MG63 (cell line): ENCODE measurements around the gene CCDC39. TPM values are rescaled to one million over a fixed set of nuclear protein-coding genes. Genes with fewer than 3 reads are reported as not detected.
A peak's percentile ranks its signal among the peaks of the same experiment; 100 is the strongest.
"Not testable (repeated sequence)": the region's sequence is repeated elsewhere in the genome, so short reads cannot be mapped to it uniquely, and the experiment has no call there.

Source experiments
- DNase-seq: peaks from one replicate; pipeline ENCODE4 v3.0.0-alpha.2; 2020
- H3K27me3 ChIP-seq: fragments of 250-450 bp; sonication (Bioruptor Pico); 2 replicates; pipeline ENCODE4 v1.5.1; 2020; ENCODE audit warnings: mild to moderate bottlenecking, moderate library complexity
- H3K36me3 ChIP-seq: fragments of 250-450 bp; sonication (Bioruptor Pico); 2 replicates; pipeline ENCODE4 v1.5.1; 2020; ENCODE audit warnings: mild to moderate bottlenecking, moderate library complexity
- H3K4me3 ChIP-seq: fragments of 250-450 bp; sonication (Bioruptor Pico); 2 replicates; pipeline ENCODE4 v1.5.1; 2020; ENCODE audit warnings: mild to moderate bottlenecking, moderate library complexity
- H3K9me3 ChIP-seq: fragments of 250-450 bp; sonication (Bioruptor Pico); 2 replicates; pipeline ENCODE4 v1.5.1; 2020; ENCODE audit warnings: mild to moderate bottlenecking, moderate library complexity
- total RNA-seq: library from RNA; depleted of rRNA; stranded (reverse); fragments of >200 nt; shearing (Covaris generic); gene quantifications from 2 replicates; pipeline ENCODE4 v1.2.3, GENCODE V29; 2014; ENCODE audit warnings: low replicate concordance

CCDC39 gene
- total RNA-seq, 1 experiment from 2014 or later: not detected

- no peak overlapping the region for H3K4me3 ChIP-seq
- no peak for DNase-seq
- no peaks in the 10 kb centered on the region for H3K9me3 ChIP-seq
- peaks cover 14% of the 10 kb centered on the region for H3K27me3 ChIP-seq
- no peaks in the 10 kb centered on the region for H3K36me3 ChIP-seq
Observed at GRCh38 chr3:180646187-180646790, 33.0 kb downstream of the CCDC39 start.

GRCh38 chr3:180640987-180641386 lies 38.3 kb downstream of the CCDC39 start:
- H3K36me3 ChIP-seq: no peaks in the 10 kb centered on the region

GRCh38 chr3:180633722-180634121 lies 45.6 kb downstream of the CCDC39 start:
- H3K4me3 ChIP-seq: no peak overlapping the region
- H3K27me3 ChIP-seq: peaks cover 7% of the 10 kb centered on the region
- H3K9me3 ChIP-seq: no peaks in the 10 kb centered on the region
- no peak for DNase-seq
- H3K36me3 ChIP-seq: no peaks in the 10 kb centered on the region

More at GRCh38 chr3:180640987-180641386, 38.3 kb downstream of the CCDC39 start:
- Histone ChIP-seq H3K4me3 (no peak overlapping the region), H3K27me3 (peaks cover 11% of the 10 kb centered on the region), H3K9me3 (no peaks in the 10 kb centered on the region)
- no peak for DNase-seq

- DNase-seq: no peak
- no peaks in the 10 kb centered on the region for H3K27me3 ChIP-seq
Observed at GRCh38 chr3:180631317-180631716, 48.0 kb downstream of the CCDC39 start.

GRCh38 chr3:180630371-180630770 lies 48.9 kb downstream of the CCDC39 start:
- Histone ChIP-seq H3K36me3 (no peaks in the 10 kb centered on the region), H3K4me3 (no peak overlapping the region), H3K27me3 (no peaks in the 10 kb centered on the region), H3K9me3 (no peaks in the 10 kb centered on the region)
- DNase-seq: no peak

More at GRCh38 chr3:180631317-180631716, 48.0 kb downstream of the CCDC39 start:
- no peaks in the 10 kb centered on the region for H3K9me3 ChIP-seq
- no peak overlapping the region for H3K4me3 ChIP-seq
- H3K36me3 ChIP-seq: no peaks in the 10 kb centered on the region

GRCh38 chr3:180626844-180627243 lies 52.4 kb downstream of the CCDC39 start:
- H3K27me3 ChIP-seq: no peaks in the 10 kb centered on the region
- no peak for DNase-seq
- no peaks in the 10 kb centered on the region for H3K36me3 ChIP-seq
- H3K9me3 ChIP-seq: no peaks in the 10 kb centered on the region; the same call in 1 of the 2 replicates
- H3K4me3 ChIP-seq: no peak overlapping the region

GRCh38 chr3:180624714-180625113 lies 54.6 kb downstream of the CCDC39 start:
- no peaks in the 10 kb centered on the region for H3K36me3 ChIP-seq
- H3K27me3 ChIP-seq: no peaks in the 10 kb centered on the region
- H3K4me3 ChIP-seq: no peak overlapping the region
- no peak for DNase-seq
- H3K9me3 ChIP-seq: no peaks in the 10 kb centered on the region; the same call in 1 of the 2 replicates

GRCh38 chr3:180619723-180620122 lies 59.6 kb downstream of the CCDC39 start:
- H3K4me3 ChIP-seq: no peak overlapping the region
- no peaks in the 10 kb centered on the region; the same call in 1 of the 2 replicates for H3K36me3 ChIP-seq
- no peaks in the 10 kb centered on the region; the same call in 1 of the 2 replicates for H3K9me3 ChIP-seq
- no peaks in the 10 kb centered on the region for H3K27me3 ChIP-seq
- no peak for DNase-seq

- DNase-seq, H3K4me3 ChIP-seq, H3K9me3 ChIP-seq, H3K36me3 ChIP-seq, H3K27me3 ChIP-seq: not testable (repeated sequence)
Observed at GRCh38 chr3:180618563-180618962, 60.7 kb downstream of the CCDC39 start.

GRCh38 chr3:180617049-180617448 lies 62.2 kb downstream of the CCDC39 start:
- Histone ChIP-seq H3K36me3 (peaks cover 16% of the 10 kb centered on the region), H3K27me3 (no peaks in the 10 kb centered on the region), H3K9me3 (no peaks in the 10 kb centered on the region), H3K4me3 (no peak overlapping the region)
- no peak for DNase-seq

- DNase-seq: no peak
- Histone ChIP-seq H3K9me3 (no peaks in the 10 kb centered on the region), H3K27me3 (no peaks in the 10 kb centered on the region), H3K36me3 (peaks cover 27% of the 10 kb centered on the region), H3K4me3 (no peak overlapping the region)
Observed at GRCh38 chr3:180615954-180616353, 63.3 kb downstream of the CCDC39 start.

- H3K4me3 ChIP-seq: no peak overlapping the region
- no peak for DNase-seq
- H3K36me3 ChIP-seq: peaks cover 61% of the 10 kb centered on the region
- no peaks in the 10 kb centered on the region for H3K27me3 ChIP-seq
- no peaks in the 10 kb centered on the region for H3K9me3 ChIP-seq
Observed at GRCh38 chr3:180612364-180612763, 66.9 kb downstream of the CCDC39 start.

GRCh38 chr3:180611006-180611405 lies 68.3 kb downstream of the CCDC39 start:
- no peak for DNase-seq
- H3K4me3 ChIP-seq: no peak overlapping the region

GRCh38 chr3:180601688-180602666 lies 77.3 kb downstream of the CCDC39 start, which contains the start of gene TTC14:
Gene TTC14 (plus strand): TSS chr3:180602163. CDS start chr3:180602262, 99 bp downstream.
- DNase-seq: peak; percentile 97
- H3K9me3 ChIP-seq: no peaks in the 10 kb centered on the region
- H3K36me3 ChIP-seq: peaks cover 37% of the 10 kb centered on the region
- peak within 1 kb of the TSS; percentile 84 for H3K4me3 ChIP-seq
- H3K27me3 ChIP-seq: no peaks in the 10 kb centered on the region

More at GRCh38 chr3:180611006-180611405, 68.3 kb downstream of the CCDC39 start:
- no peaks in the 10 kb centered on the region for H3K27me3 ChIP-seq
- peaks cover 73% of the 10 kb centered on the region for H3K36me3 ChIP-seq
- no peaks in the 10 kb centered on the region for H3K9me3 ChIP-seq

GRCh38 chr3:180600473-180600872 lies 78.8 kb downstream of the CCDC39 start:
- Histone ChIP-seq H3K27me3 (no peaks in the 10 kb centered on the region), H3K36me3 (peaks cover 23% of the 10 kb centered on the region), H3K9me3 (no peaks in the 10 kb centered on the region), H3K4me3 (no peak overlapping the region)
- no peak for DNase-seq

- Histone ChIP-seq H3K9me3 (no peaks in the 10 kb centered on the region), H3K27me3 (no peaks in the 10 kb centered on the region), H3K36me3 (no peaks in the 10 kb centered on the region), H3K4me3 (no peak overlapping the region)
- DNase-seq: no peak
Observed at GRCh38 chr3:180595559-180595935, 83.7 kb downstream of the CCDC39 start.
